Measurements from ENCODE around the gene FRMD4A.

Gene FRMD4A

DNA sequence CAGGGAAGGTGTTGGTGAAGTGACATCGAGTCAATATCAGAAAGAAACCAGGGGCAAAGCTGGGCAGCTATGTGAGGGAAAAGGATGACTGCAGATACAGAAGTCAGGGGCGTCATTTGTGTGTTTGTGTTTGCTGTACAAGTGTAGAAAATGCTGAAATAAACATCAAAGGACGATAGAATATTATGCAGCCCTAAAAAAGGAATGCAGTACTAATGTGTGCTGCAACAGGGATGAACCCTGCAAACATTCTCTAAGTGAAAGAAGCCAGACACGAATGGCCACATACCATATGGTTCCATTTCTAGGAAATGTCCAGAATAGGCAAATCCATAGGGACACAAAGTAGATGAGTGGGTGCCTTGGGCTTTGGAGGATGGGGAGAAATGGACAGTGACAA lies 610.0 kb downstream of the FRMD4A start:
- Histone ChIP-seq H2AK5ac (ENCODE audit: low read depth, low read length) (no peak overlapping the region), H3K4me2 (ENCODE audit: insufficient read depth, low read length, poor library complexity, severe bottlenecking) (no peak overlapping the region), H3K4me3 (ENCODE audit: low read length in 2 of 2) (no peak overlapping the region), H3K23ac (ENCODE audit: low read depth, low read length, poor library complexity) (no peak overlapping the region), H2AFZ (ENCODE audit: low read length) (no peak overlapping the region), H2BK15ac (ENCODE audit: low read length) (no peak overlapping the region), H2BK120ac (ENCODE audit: low read depth, low read length) (no peak overlapping the region), H4K91ac (ENCODE audit: low read depth, low read length, poor library complexity) (no peak overlapping the region), H3K4me1 (ENCODE audit: control insufficient read depth in 2 of 2, insufficient read depth in 1 of 2, low read depth in 1 of 2, low read length in 2 of 2) (no peaks in the 10 kb centered on the region), H3K9me3 (replicated peaks in 1 of 2; ENCODE audit: control insufficient read depth in 2 of 2, insufficient read depth in 1 of 2, low read depth in 1 of 2, low read length in 2 of 2) (no peaks in the 10 kb centered on the region), H3K79me1 (ENCODE audit: low read depth, low read length) (no peaks in the 10 kb centered on the region), H2BK12ac (ENCODE audit: low read length) (no peak overlapping the region), H4K8ac (ENCODE audit: low read depth, low read length) (no peak overlapping the region), H3K27ac (replicated peaks; ENCODE audit: low read length) (no peak overlapping the region), H3K36me3 (replicated peaks in 1 of 2; ENCODE audit: control insufficient read depth in 2 of 2, insufficient read depth in 2 of 2, low read length in 2 of 2) (peaks cover 0 to 81% of the 10 kb centered on the region in 2 donors), H3K14ac (ENCODE audit: low read length) (no peak overlapping the region), H3K9ac (ENCODE audit: low read depth, low read length, poor library complexity) (no peak overlapping the region), H3K18ac (ENCODE audit: low read length) (no peak overlapping the region), H3K4ac (ENCODE audit: low read length) (no peak overlapping the region), H3K27me3 (ENCODE audit: control insufficient read depth in 3 of 3, insufficient read depth in 3 of 3, low read depth in 1 of 3, low read length in 3 of 3) (no peaks in the 10 kb centered on the region), H2BK5ac (ENCODE audit: low read length) (no peak overlapping the region)
- WGBS, 2 donors (ENCODE audit: extremely low coverage in 2 of 2, insufficient read length in 2 of 2, insufficient replicate concordance in 1 of 2): no CpG with 5 or more reads among the region's 4 CpGs
- DNase-seq (ENCODE audit: low spot score): no peak

DNA sequence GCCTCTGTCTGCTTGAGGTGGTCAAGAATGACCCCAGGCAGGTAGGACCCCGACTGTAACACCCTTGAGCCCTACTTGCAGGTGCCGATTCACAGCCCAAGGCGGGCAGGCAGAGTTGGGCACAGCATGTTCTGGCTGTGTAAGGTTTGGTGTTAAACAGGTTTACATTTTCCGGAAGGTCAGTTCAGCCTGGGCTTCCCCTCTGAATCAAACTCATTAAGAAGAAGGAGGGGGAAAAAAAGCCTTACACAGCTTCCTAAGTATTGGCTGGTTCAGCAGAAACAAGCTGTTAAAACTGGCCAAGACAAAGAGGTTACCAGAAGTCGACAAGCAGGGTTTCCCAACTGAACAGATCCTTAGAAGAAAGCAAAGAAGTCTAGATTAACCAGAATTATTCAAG lies 611.3 kb downstream of the FRMD4A start:
- H2BK12ac ChIP-seq (ENCODE audit: low read length): no peak overlapping the region
- H3K4ac ChIP-seq (ENCODE audit: low read length): no peak overlapping the region
- H3K4me2 ChIP-seq (ENCODE audit: insufficient read depth, low read length, poor library complexity, severe bottlenecking): no peak overlapping the region
- H3K27me3 ChIP-seq (ENCODE audit: control insufficient read depth in 3 of 3, insufficient read depth in 3 of 3, low read depth in 1 of 3, low read length in 3 of 3): no peaks in the 10 kb centered on the region
- H3K9ac ChIP-seq (ENCODE audit: low read depth, low read length, poor library complexity): no peak overlapping the region
- H3K36me3 ChIP-seq (replicated peaks in 1 of 2; ENCODE audit: control insufficient read depth in 2 of 2, insufficient read depth in 2 of 2, low read length in 2 of 2): peaks cover 0 to 78% of the 10 kb centered on the region in 2 donors
- H3K79me1 ChIP-seq (ENCODE audit: low read depth, low read length): no peaks in the 10 kb centered on the region
- no peak overlapping the region for H3K23ac ChIP-seq (ENCODE audit: low read depth, low read length, poor library complexity)
- no peak overlapping the region for H2AFZ ChIP-seq (ENCODE audit: low read length)
- H3K9me3 ChIP-seq (replicated peaks in 1 of 2; ENCODE audit: control insufficient read depth in 2 of 2, insufficient read depth in 1 of 2, low read depth in 1 of 2, low read length in 2 of 2): no peaks in the 10 kb centered on the region
- H2BK15ac ChIP-seq (ENCODE audit: low read length): no peak overlapping the region
- no peak overlapping the region for H4K8ac ChIP-seq (ENCODE audit: low read depth, low read length)
- WGBS, 2 donors (ENCODE audit: extremely low coverage in 2 of 2, insufficient read length in 2 of 2, insufficient replicate concordance in 1 of 2): no CpG with 5 or more reads among the region's 5 CpGs
- no peak overlapping the region for H2AK5ac ChIP-seq (ENCODE audit: low read depth, low read length)
- H3K4me3 ChIP-seq (ENCODE audit: low read length in 2 of 2): no peak overlapping the region
- H3K14ac ChIP-seq (ENCODE audit: low read length): no peak overlapping the region
- no peaks in the 10 kb centered on the region for H3K4me1 ChIP-seq (ENCODE audit: control insufficient read depth in 2 of 2, insufficient read depth in 1 of 2, low read depth in 1 of 2, low read length in 2 of 2)
- no peak overlapping the region for H3K27ac ChIP-seq (replicated peaks; ENCODE audit: low read length)
- H4K91ac ChIP-seq (ENCODE audit: low read depth, low read length, poor library complexity): no peak overlapping the region
- H2BK120ac ChIP-seq (ENCODE audit: low read depth, low read length): no peak overlapping the region
- H3K18ac ChIP-seq (ENCODE audit: low read length): no peak overlapping the region
- H2BK5ac ChIP-seq (ENCODE audit: low read length): no peak overlapping the region
- no peak for DNase-seq (ENCODE audit: low spot score)

DNA sequence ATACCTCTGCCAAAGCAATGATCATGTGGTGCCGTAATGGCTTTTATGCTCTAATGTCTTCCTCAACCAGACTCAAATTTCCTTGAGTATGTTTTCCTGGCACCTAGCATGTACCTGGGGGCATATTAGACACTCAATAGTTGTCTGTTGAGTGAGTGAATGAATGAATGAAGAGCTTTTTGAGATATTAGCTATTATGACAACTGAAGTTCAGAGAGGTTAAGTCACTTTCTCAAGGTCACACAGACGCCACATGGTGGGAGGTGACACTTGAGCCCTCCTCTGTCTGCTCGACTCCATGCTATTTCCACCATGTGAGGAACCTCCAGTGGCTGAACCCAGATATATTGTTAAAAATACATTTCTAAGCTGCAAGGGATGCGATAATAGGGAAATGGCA lies 611.9 kb downstream of the FRMD4A start:
- Histone ChIP-seq H2BK5ac (ENCODE audit: low read length) (no peak overlapping the region), H4K8ac (ENCODE audit: low read depth, low read length) (no peak overlapping the region), H3K9ac (ENCODE audit: low read depth, low read length, poor library complexity) (no peak overlapping the region), H3K79me1 (ENCODE audit: low read depth, low read length) (no peaks in the 10 kb centered on the region), H3K14ac (ENCODE audit: low read length) (no peak overlapping the region), H3K4ac (ENCODE audit: low read length) (no peak overlapping the region), H2AFZ (ENCODE audit: low read length) (no peak overlapping the region), H3K23ac (ENCODE audit: low read depth, low read length, poor library complexity) (no peak overlapping the region), H2BK120ac (ENCODE audit: low read depth, low read length) (no peak overlapping the region), H3K27me3 (ENCODE audit: control insufficient read depth in 3 of 3, insufficient read depth in 3 of 3, low read depth in 1 of 3, low read length in 3 of 3) (no peaks in the 10 kb centered on the region), H2BK15ac (ENCODE audit: low read length) (no peak overlapping the region), H3K36me3 (replicated peaks in 1 of 2; ENCODE audit: control insufficient read depth in 2 of 2, insufficient read depth in 2 of 2, low read length in 2 of 2) (peaks cover 0 to 80% of the 10 kb centered on the region in 2 donors), H3K9me3 (replicated peaks in 1 of 2; ENCODE audit: control insufficient read depth in 2 of 2, insufficient read depth in 1 of 2, low read depth in 1 of 2, low read length in 2 of 2) (no peaks in the 10 kb centered on the region), H3K27ac (replicated peaks; ENCODE audit: low read length) (no peak overlapping the region), H2BK12ac (ENCODE audit: low read length) (no peak overlapping the region), H3K4me1 (ENCODE audit: control insufficient read depth in 2 of 2, insufficient read depth in 1 of 2, low read depth in 1 of 2, low read length in 2 of 2) (no peaks in the 10 kb centered on the region), H3K18ac (ENCODE audit: low read length) (no peak overlapping the region), H4K91ac (ENCODE audit: low read depth, low read length, poor library complexity) (no peak overlapping the region), H3K4me2 (ENCODE audit: insufficient read depth, low read length, poor library complexity, severe bottlenecking) (no peak overlapping the region), H3K4me3 (ENCODE audit: low read length in 2 of 2) (no peak overlapping the region), H2AK5ac (ENCODE audit: low read depth, low read length) (no peak overlapping the region)
- DNase-seq (ENCODE audit: low spot score): no peak
- WGBS, 2 donors (ENCODE audit: extremely low coverage in 2 of 2, insufficient read length in 2 of 2, insufficient replicate concordance in 1 of 2): no CpG with 5 or more reads among the region's 4 CpGs

DNA sequence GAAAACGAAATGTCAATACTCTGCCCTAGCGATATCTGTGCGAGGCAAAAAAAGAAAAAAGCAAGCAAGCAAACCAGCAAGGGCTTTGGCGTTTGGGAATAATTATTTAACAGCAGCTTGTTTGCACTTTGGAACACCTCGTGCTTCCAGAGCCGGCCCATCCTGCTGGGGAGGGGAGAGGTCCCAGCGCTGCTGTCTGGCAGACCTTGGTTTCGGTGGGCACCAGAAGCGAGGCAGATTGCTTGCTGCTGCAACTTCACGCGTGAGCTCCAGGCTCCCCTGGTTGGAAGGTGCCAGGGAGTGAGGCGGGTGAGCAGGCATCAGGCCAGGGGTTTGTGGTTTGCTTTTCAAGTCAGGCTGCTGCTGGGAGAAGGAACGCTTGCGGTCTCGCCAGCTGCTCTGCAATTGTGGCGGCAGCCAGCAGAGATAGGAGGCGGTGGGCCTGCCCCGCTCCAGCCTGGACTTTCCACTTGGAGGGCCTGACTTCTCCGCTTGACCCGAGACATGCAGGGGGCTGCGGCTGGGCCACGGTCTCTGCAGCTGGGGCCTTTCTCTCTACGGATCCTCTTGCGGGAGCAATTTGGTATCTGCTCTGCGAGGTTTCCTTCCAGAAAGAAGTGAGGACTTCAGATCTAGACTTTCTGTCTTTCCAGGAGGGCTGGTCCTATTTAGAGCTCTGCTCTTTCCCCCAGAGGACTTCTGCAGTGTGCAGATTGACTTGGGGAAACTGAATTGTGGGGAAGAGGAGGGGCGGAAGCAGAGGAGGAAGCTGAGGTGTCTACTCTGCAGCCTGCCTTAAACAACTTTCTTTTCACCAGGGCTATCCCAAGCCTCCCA lies 612.6 kb downstream of the FRMD4A start:
- Histone ChIP-seq H2BK15ac (ENCODE audit: low read length) (no peak overlapping the region), H3K27me3 (ENCODE audit: control insufficient read depth in 3 of 3, insufficient read depth in 3 of 3, low read depth in 1 of 3, low read length in 3 of 3) (no peaks in the 10 kb centered on the region), H3K18ac (ENCODE audit: low read length) (peak overlapping the region; percentile 6), H3K36me3 (replicated peaks in 1 of 2; ENCODE audit: control insufficient read depth in 2 of 2, insufficient read depth in 2 of 2, low read length in 2 of 2) (peaks cover 0 to 78% of the 10 kb centered on the region in 2 donors), H3K4me1 (ENCODE audit: control insufficient read depth in 2 of 2, insufficient read depth in 1 of 2, low read depth in 1 of 2, low read length in 2 of 2) (peaks cover 0 to 4% of the 10 kb centered on the region in 2 donors), H3K9ac (ENCODE audit: low read depth, low read length, poor library complexity) (no peak overlapping the region), H2BK120ac (ENCODE audit: low read depth, low read length) (no peak overlapping the region), H3K79me1 (ENCODE audit: low read depth, low read length) (no peaks in the 10 kb centered on the region), H3K4ac (ENCODE audit: low read length) (no peak overlapping the region), H3K9me3 (replicated peaks in 1 of 2; ENCODE audit: control insufficient read depth in 2 of 2, insufficient read depth in 1 of 2, low read depth in 1 of 2, low read length in 2 of 2) (no peaks in the 10 kb centered on the region), H3K4me3 (ENCODE audit: low read length in 2 of 2) (no peak overlapping the region), H3K4me2 (ENCODE audit: insufficient read depth, low read length, poor library complexity, severe bottlenecking) (no peak overlapping the region), H3K14ac (ENCODE audit: low read length) (no peak overlapping the region), H2AFZ (ENCODE audit: low read length) (no peak overlapping the region), H3K27ac (replicated peaks; ENCODE audit: low read length) (no peak overlapping the region), H2BK12ac (ENCODE audit: low read length) (no peak overlapping the region), H4K91ac (ENCODE audit: low read depth, low read length, poor library complexity) (no peak overlapping the region), H4K8ac (ENCODE audit: low read depth, low read length) (no peak overlapping the region), H3K23ac (ENCODE audit: low read depth, low read length, poor library complexity) (no peak overlapping the region), H2BK5ac (ENCODE audit: low read length) (no peak overlapping the region), H2AK5ac (ENCODE audit: low read depth, low read length) (peak overlapping the region; percentile 60)
- no peak for DNase-seq (ENCODE audit: low spot score)
- no CpG with 5 or more reads among the region's 26 CpGs for WGBS, 2 donors (ENCODE audit: extremely low coverage in 2 of 2, insufficient read length in 2 of 2, insufficient replicate concordance in 1 of 2)

Data from neuronal stem cell (in vitro differentiated cells).